ENCODE measurements around the gene TRPC5OS.

DNA sequence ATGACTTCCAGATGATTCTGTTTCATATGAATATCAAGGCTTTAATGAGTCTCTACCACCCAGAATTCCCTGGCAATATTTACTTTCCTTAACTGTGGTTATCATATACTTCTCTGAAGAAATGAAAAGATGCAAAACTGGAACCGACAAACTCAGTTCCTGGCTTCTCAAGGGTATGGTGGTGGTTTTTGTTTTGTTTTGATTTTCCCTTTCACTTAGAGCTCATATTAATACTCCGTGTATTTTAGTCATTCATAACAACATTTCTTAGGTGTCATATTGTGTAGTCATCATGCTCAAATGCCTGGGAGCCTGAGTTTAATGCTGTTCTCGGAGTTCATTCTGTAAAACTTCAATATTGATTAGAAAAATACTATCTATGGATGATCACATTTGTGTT is 665 bp downstream of the TRPC5OS start:
- TF ChIP-seq CTCF (conservative IDR thresholded peaks at IDR 0.05; ENCODE audit: low read depth, low read length) (no peak), EZH2 (IDR thresholded peaks at IDR 0.05; ENCODE audit: low read length, unreplicated experiment) (no peak), EZH2phosphoT487 (IDR thresholded peaks at IDR 0.05; ENCODE audit: borderline replicate concordance, low read length) (no peak)

All from PC-3 (cell line).